Measurements from ENCODE around the gene ZFHX3. TPM values are rescaled to one million over a fixed set of nuclear protein-coding genes. Genes with fewer than 3 reads are reported as not detected.

ZFHX3 gene
- total and polyA plus RNA-seq, 9 of the 15 experiments (the other 6 are each of a cell fraction or from before 2014, with no cell fraction given): 0.01 to 0.23 (median 0.06) TPM; not detected in 4

- Histone ChIP-seq H3K27me3 (ENCODE audit: control insufficient read depth in 2 of 2, insufficient read depth in 2 of 2, low read length in 2 of 2) (no peaks in the 10 kb centered on the region; a peak in 2 of 5 replicates), H3K4me1 (replicated peaks in 1 of 2; ENCODE audit: control insufficient read depth in 2 of 2, insufficient read depth in 2 of 2, low read length in 2 of 2) (no peaks in the 10 kb centered on the region), H4K20me1 (replicated peaks; ENCODE audit: control insufficient read depth, insufficient read depth, low read length) (no peaks in the 10 kb centered on the region; the same call in 1 of the 2 replicates), H3K79me2 (ENCODE audit: control insufficient read depth, insufficient read depth, low read length) (no peaks in the 10 kb centered on the region), H3K36me3 (ENCODE audit: control insufficient read depth, insufficient read depth, low read length) (no peaks in the 10 kb centered on the region), H2AFZ (ENCODE audit: low read depth, low read length) (no peak overlapping the region), H3K27ac (ENCODE audit: extremely low read depth, low read depth, low read length) (no peak overlapping the region), H3K9me3 (replicated peaks; ENCODE audit: control insufficient read depth, insufficient read depth, low read depth, low read length) (no peaks in the 10 kb centered on the region), H3K9ac (ENCODE audit: insufficient read depth in 1 of 2, low read depth in 2 of 2, low read length in 2 of 2) (no peak overlapping the region), H3K4me2 (ENCODE audit: insufficient read depth, low read length) (no peak overlapping the region), H3K9me1 (ENCODE audit: control insufficient read depth, insufficient read depth, low read length) (no peaks in the 10 kb centered on the region), H3K4me3 (no peak overlapping the region)
- DNase-seq (ENCODE audit: extremely low read depth in 1 of 4, low spot score in 3 of 4) (no peak), ATAC-seq (no peak), FAIRE-seq (no peak)
- 0% methylated on average over 1 of the region's 1 CpG for WGBS (ENCODE audit: insufficient coverage, low coverage, missing lambda C conversion rate)
- TF ChIP-seq ESRRB (CRISPR knock-in tag; IDR thresholded peaks at IDR 0.05; ENCODE audit: borderline replicate concordance) (no peak), TEAD1 (CRISPR knock-in tag; IDR thresholded peaks at IDR 0.05) (no peak), THRAP3 (IDR thresholded peaks at IDR 0.05; ENCODE audit: borderline replicate concordance) (no peak), E2F6 (IDR thresholded peaks at IDR 0.05; ENCODE audit: borderline replicate concordance in 1 of 2, extremely low read depth in 1 of 2, insufficient read depth in 1 of 2, insufficient read length in 1 of 2, low read depth in 1 of 2, low read length in 1 of 2, poor library complexity in 1 of 2, severe bottlenecking in 1 of 2) (no peak), ELK3 (CRISPR knock-in tag; IDR thresholded peaks at IDR 0.05) (no peak), GATAD2B (IDR thresholded peaks at IDR 0.05; ENCODE audit: borderline replicate concordance) (no peak), HMG20A (CRISPR knock-in tag; conservative IDR thresholded peaks at IDR 0.05) (no peak), RFX1 (IDR thresholded peaks at IDR 0.05) (no peak), ARHGAP35 (IDR thresholded peaks at IDR 0.05; ENCODE audit: partially characterized antibody) (no peak)
- ChIA-PET CTCF (ENCODE audit: low intra/inter-chr PET ratio) (no interaction called here), POLR2A (no interaction called here)
- intact Hi-C loops (cut with micrococcal nuclease) (no loop called here), in situ Hi-C loops (cut with MboI) (no loop called here)
- BruUV-seq (replicated peaks): no TSS peak
Measured at GRCh38 chr16:73080931-73081330, 33.0 kb upstream of the ZFHX3 start.

Data from K562 (cell line).